GM10248 (cell line): ENCODE measurements around the gene DBI.

Source experiments
- CTCF ChIA-PET: fragments of 300-600 bp; sonication (Branson Sonifier 250); formaldehyde crosslinking; extraction: SDS; loops from one replicate; lab custom pipeline; 2021; ENCODE audit warnings: antibody characterized with exemption; lab: Yijun Ruan, JAX
- POLR2A ChIA-PET: fragments of 350-650 bp; sonication (Branson Sonifier 250); formaldehyde crosslinking; extraction: SDS; loops from one replicate; lab custom pipeline; 2020; ENCODE audit warnings: antibody characterized with exemption; lab: Yijun Ruan, JAX
- DNase-seq: peaks from one replicate; pipeline ENCODE4 v3.0.0; 2012; ENCODE audit errors: extremely low spot score
- CTCF ChIP-seq: IDR thresholded peaks from 2 replicates; pipeline ENCODE4 v1.5.1; 2012; ENCODE audit warnings: mild to moderate bottlenecking, low read depth; ENCODE audit errors: extremely low read depth, missing control alignments, control extremely low read depth

DBI gene

GRCh38 chr2:119421304-119421703 is 54.5 kb downstream of the DBI start:
- TF ChIP-seq CTCF: no peak
- ChIA-PET POLR2A (no interaction called here), CTCF (interaction anchor here (1.2 to 2.2 kb wide), 5 partner anchors 11 to 95 kb away, joined by 3 to 6 read pairs (median 3); partner anchors contain the start of gene TMEM37)
- DNase-seq: no peak

- CTCF ChIA-PET: interaction anchor here (1.2 to 1.6 kb wide), 2 partner anchors 17 to 94 kb away, joined by 3 to 4 read pairs; no protein-coding TSS in a partner anchor
- no peak for DNase-seq
These were observed 55.0 kb downstream of the DBI start for GRCh38 chr2:119421741-119422140.

More at GRCh38 chr2:119421741-119422140, 55.0 kb downstream of the DBI start:
- TF ChIP-seq CTCF: no peak
- POLR2A ChIA-PET: no interaction called here
